A549 (cell line): ENCODE data around the gene CLDN6.
"Not testable (repeated sequence)": the region's sequence is repeated elsewhere in the genome, so short reads cannot be mapped to it uniquely, and the experiment has no call there.

ENCODE experiments used
- CTCF ChIP-seq: fragments of >200 bp; sonication (Bioruptor Twin); formaldehyde crosslinking; IDR thresholded peaks from 3 replicates; pipeline ENCODE4 v1.5.1; 2016
- MAX ChIP-seq: IDR thresholded peaks from 2 replicates; pipeline ENCODE4 v1.6.1; 2012
- POLR2A ChIP-seq: IDR thresholded peaks from 2 replicates; pipeline ENCODE4 v1.6.1; 2012; ENCODE audit warnings: mild to moderate bottlenecking, low read length
- RCOR1 ChIP-seq: fragments of 150-350 bp; IDR thresholded peaks from 2 replicates; pipeline ENCODE4 v1.6.1; 2014; ENCODE audit warnings: antibody characterized with exemption, low read length, low read depth
- RNF2 ChIP-seq: fragments of 200-600 bp; sonication (generic); IDR thresholded peaks from 2 replicates; pipeline ENCODE4 v1.6.1; 2016; ENCODE audit warnings: low read depth, mild to moderate bottlenecking, antibody characterized with exemption, moderate library complexity, borderline replicate concordance

- TF ChIP-seq POLR2A, RNF2, RCOR1, MAX, CTCF: not testable (repeated sequence)
Measured at GRCh38 chr16:3053330-3053710, 35.3 kb upstream of the CLDN6 start.
